ENCODE data around the gene CLTA.
"Not testable (repeated sequence)": the region's sequence is repeated elsewhere in the genome, so short reads cannot be mapped to it uniquely, and the experiment has no call there.

Gene CLTA

GRCh38 chr9:36154331-36154952 is 36.3 kb upstream of the CLTA start:
- DNase-seq (ENCODE audit: extremely low spot score): no peak
- POLR2A ChIA-PET: no interaction called here
- CTCF ChIA-PET: interaction anchor here (0.9 to 4.5 kb wide), 5 partner anchors 10 to 51 kb away, joined by 3 to 42 read pairs (median 5); partner anchors contain the start of gene CLTA
- TF ChIP-seq, protein P1, sequence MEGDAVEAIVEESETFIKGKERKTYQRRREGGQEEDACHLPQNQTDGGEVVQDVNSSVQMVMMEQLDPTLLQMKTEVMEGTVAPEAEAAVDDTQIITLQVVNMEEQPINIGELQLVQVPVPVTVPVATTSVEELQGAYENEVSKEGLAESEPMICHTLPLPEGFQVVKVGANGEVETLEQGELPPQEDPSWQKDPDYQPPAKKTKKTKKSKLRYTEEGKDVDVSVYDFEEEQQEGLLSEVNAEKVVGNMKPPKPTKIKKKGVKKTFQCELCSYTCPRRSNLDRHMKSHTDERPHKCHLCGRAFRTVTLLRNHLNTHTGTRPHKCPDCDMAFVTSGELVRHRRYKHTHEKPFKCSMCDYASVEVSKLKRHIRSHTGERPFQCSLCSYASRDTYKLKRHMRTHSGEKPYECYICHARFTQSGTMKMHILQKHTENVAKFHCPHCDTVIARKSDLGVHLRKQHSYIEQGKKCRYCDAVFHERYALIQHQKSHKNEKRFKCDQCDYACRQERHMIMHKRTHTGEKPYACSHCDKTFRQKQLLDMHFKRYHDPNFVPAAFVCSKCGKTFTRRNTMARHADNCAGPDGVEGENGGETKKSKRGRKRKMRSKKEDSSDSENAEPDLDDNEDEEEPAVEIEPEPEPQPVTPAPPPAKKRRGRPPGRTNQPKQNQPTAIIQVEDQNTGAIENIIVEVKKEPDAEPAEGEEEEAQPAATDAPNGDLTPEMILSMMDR (IDR thresholded peaks at IDR 0.05; ENCODE audit: control extremely low read depth, extremely low read depth, low read depth, missing control alignments): no peak

- no peak for DNase-seq (ENCODE audit: extremely low spot score)
- POLR2A ChIA-PET: no interaction called here
- TF ChIP-seq, protein P1 (IDR thresholded peaks at IDR 0.05; ENCODE audit: control extremely low read depth, extremely low read depth, low read depth, missing control alignments): no peak
- CTCF ChIA-PET: interaction anchor here (4.5 to 5.8 kb wide), 2 partner anchors 9 to 54 kb away, joined by 32 to 42 read pairs; no protein-coding TSS in a partner anchor
Observed at GRCh38 chr9:36156116-36156515, 34.6 kb upstream of the CLTA start.

DNA sequence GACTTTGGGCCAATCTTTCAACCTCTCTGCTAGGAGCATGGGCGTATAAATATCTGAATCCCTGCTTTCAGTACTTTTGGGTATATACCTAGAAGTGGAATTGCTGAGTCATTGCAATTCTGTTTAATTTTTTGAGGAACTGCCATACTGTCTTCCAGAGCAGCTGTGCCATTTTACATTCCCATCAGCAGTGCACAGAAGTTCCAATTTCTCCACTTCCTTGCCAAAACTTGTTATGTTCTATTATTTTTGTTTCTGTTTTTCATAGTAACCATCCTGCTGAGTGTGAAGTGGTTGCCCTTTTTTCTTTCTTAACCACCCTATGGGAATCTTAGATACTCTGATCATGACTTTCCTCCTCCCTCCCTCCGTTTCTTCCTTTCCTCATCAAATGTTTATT is 32.6 kb upstream of the CLTA start:
- DNase-seq (ENCODE audit: extremely low spot score): no peak
- ChIA-PET POLR2A (no interaction called here), CTCF (interaction anchor here (4.5 to 5.8 kb wide), 2 partner anchors 7 to 56 kb away, joined by 32 to 42 read pairs; no protein-coding TSS in a partner anchor)
- TF ChIP-seq, protein P1 (IDR thresholded peaks at IDR 0.05; ENCODE audit: control extremely low read depth, extremely low read depth, low read depth, missing control alignments): no peak

- ChIA-PET CTCF (interaction anchor here (1.1 to 5.8 kb wide), 2 partner anchors 11 to 56 kb away, joined by 3 to 32 read pairs; no protein-coding TSS in a partner anchor), POLR2A (no interaction called here)
- TF ChIP-seq, protein P1 (IDR thresholded peaks at IDR 0.05; ENCODE audit: control extremely low read depth, extremely low read depth, low read depth, missing control alignments): no peak
- no peak for DNase-seq (ENCODE audit: extremely low spot score)
Observed at GRCh38 chr9:36158917-36159316, 31.8 kb upstream of the CLTA start.

DNA sequence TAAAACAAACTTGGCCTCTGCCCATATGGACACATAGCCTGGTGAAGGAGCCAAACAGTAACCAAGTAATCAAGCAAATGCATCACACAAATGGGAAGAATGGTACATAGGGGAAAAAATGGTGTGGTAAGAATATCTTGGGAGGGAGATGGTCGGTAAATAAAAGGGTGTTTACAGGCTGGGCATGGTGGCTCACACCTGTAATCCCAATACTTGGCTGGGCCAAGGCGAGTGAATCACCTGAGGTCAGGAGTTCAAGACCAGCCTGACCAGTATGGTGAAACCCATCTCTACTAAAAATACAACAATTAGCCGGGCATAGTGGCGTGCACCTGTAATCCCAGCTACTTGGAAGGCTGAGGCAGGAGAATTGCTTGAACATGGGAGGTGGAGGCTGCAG is 31.2 kb upstream of the CLTA start:
- DNase-seq (ENCODE audit: extremely low spot score); POLR2A ChIA-PET: not testable (repeated sequence)
- CTCF ChIA-PET: interaction anchor here (1.1 to 5.8 kb wide), 2 partner anchors 11 to 57 kb away, joined by 3 to 32 read pairs; no protein-coding TSS in a partner anchor

GRCh38 chr9:36160126-36160525 is 30.6 kb upstream of the CLTA start:
- POLR2A ChIA-PET; DNase-seq (ENCODE audit: extremely low spot score): not testable (repeated sequence)
- CTCF ChIA-PET: interaction anchor here (5.8 kb wide), 1 partner anchor 58 kb away, joined by 32 read pairs; no protein-coding TSS in a partner anchor

GRCh38 chr9:36161187-36161586 is 29.5 kb upstream of the CLTA start:
- no peak for DNase-seq (ENCODE audit: extremely low spot score)
- TF ChIP-seq, protein P1 (IDR thresholded peaks at IDR 0.05; ENCODE audit: control extremely low read depth, extremely low read depth, low read depth, missing control alignments): no peak
- CTCF ChIA-PET: interaction anchor here (5.8 kb wide), 1 partner anchor 59 kb away, joined by 32 read pairs; no protein-coding TSS in a partner anchor
- POLR2A ChIA-PET: no interaction called here
